ENCODE measurements around the gene ASTE1.
"Not testable (repeated sequence)": the region's sequence is repeated elsewhere in the genome, so short reads cannot be mapped to it uniquely, and the experiment has no call there.

The ASTE1 gene

GRCh38 chr3:131008326-131008725, 18.3 kb downstream of the ASTE1 start:
- DNase-seq: no peak

DNA sequence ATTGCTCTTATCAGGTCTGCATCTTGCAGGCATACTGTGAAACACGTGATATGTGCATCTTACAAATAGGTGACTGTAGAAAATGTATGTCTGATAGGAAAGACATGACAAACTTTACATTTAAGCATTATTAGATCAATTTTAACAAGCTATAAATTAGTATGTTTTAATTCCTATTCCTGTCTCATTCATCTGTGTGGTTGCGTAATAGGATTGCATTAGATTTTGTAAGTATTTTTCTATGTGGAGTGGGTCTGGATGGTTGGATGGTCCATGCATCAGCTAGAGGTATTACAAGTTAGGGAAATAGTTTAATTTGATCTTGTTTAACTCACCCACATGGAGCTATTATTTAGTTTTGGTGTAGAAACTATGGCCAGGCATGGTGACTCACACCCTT, 18.8 kb downstream of the ASTE1 start:
- DNase-seq: no peak

- DNase-seq: no peak
Measured at GRCh38 chr3:131007256-131007655, 19.4 kb downstream of the ASTE1 start.

DNA sequence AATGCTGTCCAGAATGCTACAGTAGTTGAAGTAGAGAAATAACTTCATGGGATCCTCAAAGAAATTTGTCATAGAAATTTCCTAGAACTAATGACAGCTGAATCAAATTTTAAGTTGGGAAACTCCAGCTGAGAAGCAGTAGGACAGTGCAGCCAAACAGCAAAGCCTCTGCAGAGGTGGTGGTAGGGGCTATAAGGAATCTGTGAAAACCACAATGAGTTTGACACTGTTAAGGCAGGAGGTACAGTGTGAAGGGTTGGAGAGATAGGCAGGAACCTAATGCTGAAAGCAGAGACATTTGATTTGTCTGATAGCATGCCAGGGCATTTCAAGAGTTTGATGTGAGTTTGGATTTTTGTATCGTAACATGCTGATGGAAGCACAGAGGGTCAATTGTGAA, 22.0 kb downstream of the ASTE1 start:
- no peak for DNase-seq

GRCh38 chr3:131001071-131001470, 25.6 kb downstream of the ASTE1 start:
- no peak for DNase-seq

GRCh38 chr3:130997289-130997688, 29.3 kb downstream of the ASTE1 start:
- DNase-seq: no peak

DNA sequence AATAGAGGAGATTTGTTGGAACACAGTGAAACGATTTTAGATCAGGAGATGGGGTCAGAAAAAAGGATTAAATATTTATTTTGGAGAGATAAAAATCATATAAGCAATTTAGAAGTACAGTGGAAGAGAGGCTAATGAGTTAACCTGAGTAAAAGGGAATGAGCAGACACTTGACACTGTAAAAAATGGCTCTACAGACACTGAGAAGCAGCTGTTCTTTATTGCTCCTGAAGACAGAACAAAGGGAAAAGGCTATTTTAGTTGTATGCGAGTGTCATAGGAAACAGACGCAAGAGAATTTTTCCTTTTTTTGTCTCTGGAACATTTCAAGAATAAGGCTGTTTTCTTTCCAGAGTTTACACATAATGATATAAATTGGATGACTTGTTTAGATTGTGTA, 34.3 kb downstream of the ASTE1 start:
- no peak for DNase-seq

DNA sequence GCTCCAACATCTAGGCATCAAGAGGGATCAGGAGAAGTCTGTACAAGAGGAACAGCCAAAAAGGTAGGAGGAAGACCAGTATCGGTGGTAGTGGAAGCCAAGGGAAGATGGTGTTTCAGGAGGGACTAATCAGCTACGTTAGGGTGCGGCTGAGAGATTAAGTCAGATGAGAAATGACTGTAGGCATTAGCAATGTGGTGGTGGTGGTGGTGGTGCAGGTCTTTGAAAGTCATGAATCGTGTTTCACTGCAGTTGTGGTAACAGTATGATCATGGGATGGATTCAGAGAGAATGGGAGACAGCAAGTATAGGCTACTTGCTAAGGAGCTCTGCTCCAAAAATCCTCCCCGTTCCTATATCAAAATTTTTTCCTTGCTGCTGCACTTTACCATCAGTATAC, 35.5 kb downstream of the ASTE1 start:
- DNase-seq: no peak

- no peak for DNase-seq
Measured at GRCh38 chr3:130990282-130990681, 36.3 kb downstream of the ASTE1 start.

GRCh38 chr3:130981469-130981868, 45.2 kb downstream of the ASTE1 start:
- no peak for DNase-seq

DNA sequence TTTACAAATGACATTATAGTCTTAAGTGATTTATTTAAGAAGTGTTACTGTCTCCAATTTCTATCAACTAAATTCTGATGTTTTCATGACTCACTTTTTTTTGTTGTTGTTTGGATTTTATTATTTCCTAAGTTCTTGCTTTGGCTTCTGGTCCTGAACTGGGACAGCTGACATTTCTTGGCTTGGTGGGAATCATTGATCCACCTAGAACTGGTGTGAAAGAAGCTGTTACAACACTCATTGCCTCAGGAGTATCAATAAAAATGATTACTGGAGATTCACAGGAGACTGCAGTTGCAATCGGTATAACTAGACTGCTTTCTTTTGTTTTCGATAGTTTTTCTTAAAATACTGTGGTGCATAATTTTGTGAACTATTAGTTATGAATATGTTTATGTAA, 47.5 kb downstream of the ASTE1 start:
- DNase-seq: no peak

- DNase-seq: no peak
Measured at GRCh38 chr3:130976706-130977105, 49.9 kb downstream of the ASTE1 start.

DNA sequence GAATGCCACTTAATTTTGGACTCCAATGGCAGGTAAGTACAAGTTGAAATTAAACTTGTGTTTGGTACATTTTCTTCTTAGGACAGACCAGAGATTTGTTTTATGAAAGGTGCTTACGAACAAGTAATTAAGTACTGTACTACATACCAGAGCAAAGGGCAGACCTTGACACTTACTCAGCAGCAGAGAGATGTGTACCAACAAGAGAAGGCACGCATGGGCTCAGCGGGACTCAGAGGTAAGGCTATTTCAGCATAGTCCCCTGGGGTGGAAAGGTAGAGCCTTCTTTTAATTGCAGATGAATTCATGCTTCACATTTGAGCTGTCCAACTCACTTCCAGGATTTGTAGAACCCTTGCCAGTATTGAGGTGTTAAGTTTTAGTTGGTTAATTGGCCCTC, 51.4 kb downstream of the ASTE1 start:
- no peak for DNase-seq

DNA sequence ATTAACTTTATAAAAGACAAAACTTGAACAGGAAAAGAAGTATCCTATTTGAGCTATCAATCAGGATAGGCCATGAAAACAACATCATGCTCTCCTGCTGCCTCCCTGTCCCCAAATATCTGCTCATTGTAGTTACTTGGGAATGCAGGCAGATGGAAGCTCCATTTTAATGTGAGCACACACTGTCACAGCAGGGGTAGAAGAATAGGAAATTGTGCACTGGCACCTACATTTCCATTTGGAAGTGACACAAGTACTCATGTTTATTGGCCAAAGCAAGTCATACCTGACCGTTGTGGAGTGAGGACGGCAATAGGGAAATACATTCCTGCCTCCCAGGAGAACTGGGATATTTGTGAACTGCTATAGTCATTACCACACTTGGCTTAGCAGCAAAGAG, 52.4 kb downstream of the ASTE1 start:
- no peak for DNase-seq

GRCh38 chr3:130973406-130973805, 53.2 kb downstream of the ASTE1 start:
- DNase-seq: no peak

DNA sequence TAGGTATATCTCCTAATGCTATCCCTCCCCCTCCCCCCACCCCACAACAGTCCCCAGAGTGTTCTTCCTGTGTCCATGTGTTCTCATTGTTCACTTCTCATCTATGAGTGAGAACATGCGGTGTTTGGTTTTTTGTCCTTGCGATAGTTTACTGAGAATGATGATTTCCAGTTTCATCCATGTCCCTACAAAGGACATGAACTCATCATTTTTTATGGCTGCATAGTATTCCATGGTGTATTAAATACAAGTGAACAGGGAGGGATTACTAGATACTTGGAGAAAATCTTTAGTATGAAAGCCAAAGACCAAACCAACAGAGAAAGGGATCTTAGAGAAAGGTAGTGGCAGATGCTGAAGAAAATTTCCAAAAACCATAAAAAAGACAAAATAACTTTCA, 54.0 kb downstream of the ASTE1 start:
- not testable (repeated sequence) for DNase-seq

DNA sequence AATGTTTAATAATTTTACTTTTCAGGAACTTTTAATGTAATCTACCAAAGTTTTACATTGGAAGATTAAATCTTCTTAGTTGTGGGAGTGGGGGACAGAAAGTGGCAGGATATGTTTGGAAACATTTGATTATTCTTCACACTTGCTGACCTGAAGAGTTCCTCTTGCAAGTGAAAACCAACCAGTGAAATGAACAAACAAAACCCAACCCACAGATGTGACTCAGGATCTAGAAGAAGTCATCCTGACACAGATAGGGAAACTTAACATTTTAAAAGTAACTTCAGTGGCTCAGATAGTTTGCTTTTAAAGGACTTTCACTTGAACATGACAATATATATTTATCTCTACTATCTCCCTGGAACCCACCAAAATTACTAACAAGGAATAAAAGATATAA, 55.4 kb downstream of the ASTE1 start:
- no peak for DNase-seq

DNA sequence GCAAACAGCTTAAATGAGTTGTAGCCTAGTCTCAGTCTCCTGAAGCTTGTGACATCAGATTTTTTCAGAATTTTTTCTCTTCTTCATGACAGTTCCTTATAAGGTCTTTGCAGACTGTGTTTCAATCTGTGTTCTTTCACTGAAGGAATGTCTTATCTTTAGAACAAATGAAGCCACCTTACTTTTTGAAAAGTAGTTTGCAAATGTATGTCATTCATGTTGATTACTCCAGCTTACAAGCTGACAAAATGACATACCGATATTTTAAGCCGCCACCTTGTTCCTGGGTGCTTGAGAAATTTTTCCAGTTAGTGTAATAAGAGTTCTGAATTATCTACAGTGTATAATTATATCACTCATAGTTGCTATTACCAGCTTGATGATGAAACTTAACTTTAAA, 57.0 kb downstream of the ASTE1 start:
- no peak for DNase-seq

GRCh38 chr3:130968221-130968620, 58.4 kb downstream of the ASTE1 start:
- DNase-seq: no peak

GRCh38 chr3:130967281-130967680, 59.3 kb downstream of the ASTE1 start:
- DNase-seq: no peak

- DNase-seq: no peak
Measured at GRCh38 chr3:130963878-130964277, 62.7 kb downstream of the ASTE1 start.
